Measurements from ENCODE around the gene LYRM2.

LYRM2 gene

GRCh38 chr6:89596056-89596455 lies 42.5 kb downstream of the LYRM2 start:
- no peak for DNase-seq

GRCh38 chr6:89591745-89592144 lies 46.8 kb downstream of the LYRM2 start:
- no peak for DNase-seq

GRCh38 chr6:89590133-89590532 lies 48.4 kb downstream of the LYRM2 start:
- DNase-seq: no peak

- no peak for DNase-seq
Measured at GRCh38 chr6:89589297-89590025, 49.1 kb downstream of the LYRM2 start.

GRCh38 chr6:89585154-89585553 lies 53.4 kb downstream of the LYRM2 start:
- DNase-seq: no peak

GRCh38 chr6:89584539-89584938 lies 54.0 kb downstream of the LYRM2 start:
- DNase-seq: no peak

- DNase-seq: no peak
Measured at GRCh38 chr6:89583559-89583958, 55.0 kb downstream of the LYRM2 start.

- DNase-seq: no peak
Measured at GRCh38 chr6:89582669-89583325, 55.8 kb downstream of the LYRM2 start.

- no peak for DNase-seq
Measured at GRCh38 chr6:89581689-89582088, 56.9 kb downstream of the LYRM2 start.

GRCh38 chr6:89580997-89581666 lies 57.4 kb downstream of the LYRM2 start:
- no peak for DNase-seq

GRCh38 chr6:89575562-89575960 lies 63.0 kb downstream of the LYRM2 start:
- DNase-seq: no peak

- no peak for DNase-seq
Measured at GRCh38 chr6:89574910-89575561, 63.5 kb downstream of the LYRM2 start.

GRCh38 chr6:89567630-89568390 lies 70.7 kb downstream of the LYRM2 start:
- no peak for DNase-seq

GRCh38 chr6:89566930-89567629 lies 71.5 kb downstream of the LYRM2 start:
- DNase-seq: peak in 16 of 56 donors; percentile 5 to 51 (median 13)

- DNase-seq: peak in 1 of 56 donors; percentile 10
Measured at GRCh38 chr6:89566008-89566800, 72.3 kb downstream of the LYRM2 start.

- DNase-seq: no peak
Measured at GRCh38 chr6:89564752-89565427, 73.7 kb downstream of the LYRM2 start.

- DNase-seq: no peak
Measured at GRCh38 chr6:89563866-89564265, 74.7 kb downstream of the LYRM2 start.

- DNase-seq: peak in 42 of 56 donors; percentile 8 to 74 (median 32)
Measured at GRCh38 chr6:89562093-89562973, 76.2 kb downstream of the LYRM2 start.
